HepG2 (cell line): ENCODE data around the gene SBNO2. TPM values are rescaled to one million over a fixed set of nuclear protein-coding genes. Genes with fewer than 3 reads are reported as not detected.

ENCODE experiments used
- AGO2 ChIP-seq: fragments of 200-400 bp; formaldehyde crosslinking; optimal IDR thresholded peaks from 2 replicates; pipeline ENCODE3; 2017; ENCODE audit warnings: mild to moderate bottlenecking, low read depth, low read length, moderate library complexity
- ARNTL ChIP-seq: sonication (generic); formaldehyde crosslinking; IDR thresholded peaks from 2 replicates; pipeline ENCODE4 v1.4.0; 2020; ENCODE audit warnings: mild to moderate bottlenecking, missing genetic modification reagents
- HIVEP1 ChIP-seq: sonication (generic); formaldehyde crosslinking; IDR thresholded peaks from 2 replicates; pipeline ENCODE4 v1.4.0; 2020; ENCODE audit warnings: mild to moderate bottlenecking, missing genetic modification reagents
- HNF1B ChIP-seq: sonication (generic); formaldehyde crosslinking; IDR thresholded peaks from 2 replicates; pipeline ENCODE4 v1.5.1; 2020; ENCODE audit warnings: mild to moderate bottlenecking, moderate library complexity, missing genetic modification reagents
- HOXA3 ChIP-seq: sonication (generic); formaldehyde crosslinking; IDR thresholded peaks from 2 replicates; pipeline ENCODE4 v1.5.0; 2020; ENCODE audit warnings: missing genetic modification reagents
- PPARG ChIP-seq: conservative IDR thresholded peaks from 2 replicates; pipeline ENCODE4 v1.6.1; 2016; ENCODE audit warnings: missing biosample characterization, missing genetic modification reagents
- PTBP1 ChIP-seq: fragments of 200-400 bp; formaldehyde crosslinking; IDR thresholded peaks from 2 replicates; pipeline ENCODE4 v1.6.1; 2018; ENCODE audit warnings: low read length, low read depth; ENCODE audit not compliant: poor library complexity, severe bottlenecking
- SOX6 ChIP-seq, 2 experiments: fragments of 450-650 bp in 1 of 2; sonication (generic) in 1 of 2; formaldehyde crosslinking in 1 of 2; IDR thresholded peaks; 2 replicates each; pipeline versions ENCODE4 v1.4.0 to v1.6.1; 2017 to 2020; ENCODE audit warnings: antibody characterized with exemption in 1 of 2, mild to moderate bottlenecking in 1 of 2, missing genetic modification reagents in 1 of 2
- ZNF503 ChIP-seq: sonication (generic); formaldehyde crosslinking; IDR thresholded peaks from 2 replicates; pipeline ENCODE4 v1.4.0; 2020; ENCODE audit warnings: missing genetic modification reagents
- ZNF660 ChIP-seq: sonication (generic); formaldehyde crosslinking; IDR thresholded peaks from 2 replicates; pipeline ENCODE4 v1.5.1; 2020; ENCODE audit warnings: mild to moderate bottlenecking, low read depth, missing genetic modification reagents, borderline replicate concordance
- ZNF878 ChIP-seq: sonication (generic); formaldehyde crosslinking; IDR thresholded peaks from 2 replicates; pipeline ENCODE4 v1.8.1; 2023; ENCODE audit warnings: mild to moderate bottlenecking, missing genetic modification reagents, moderate library complexity
- ZSCAN21 ChIP-seq: sonication (generic); formaldehyde crosslinking; IDR thresholded peaks from 2 replicates; pipeline ENCODE4 v1.8.0; 2022; ENCODE audit warnings: mild to moderate bottlenecking, missing genetic modification reagents, moderate library complexity, borderline replicate concordance
- polyA plus RNA-seq, 8 experiments: library from polyadenylated mRNA; depleted of rRNA in 3 of 8; stranded (reverse) in 7 of 8; unstranded in 1 of 8; fragments of >200 nt; fragmentation: Illumina TruSeq in 4 of 8; extraction: Trizol in 4 of 8; gene quantifications; 2 replicates each; pipeline versions ENCODE4 v1.2.1 to v1.2.3, GENCODE V29; 2011 to 2016; ENCODE audit warnings: low read depth in 4 of 8, missing spikeins in 1 of 8, mixed read lengths in 1 of 8; ENCODE audit not compliant: insufficient read depth in 1 of 8
- total RNA-seq, 5 experiments: library from RNA; depleted of rRNA; stranded (reverse); fragments of >200 nt; fragmentation: Illumina TruSeq; extraction: Trizol; gene quantifications; 2 replicates each; pipeline ENCODE4 v1.2.3, GENCODE V29; 2016; ENCODE audit warnings: low read depth in 1 of 5
- TF ChIP-seq, protein P1 (sequence below): sonication (generic); formaldehyde crosslinking; IDR thresholded peaks from 2 replicates; pipeline ENCODE4 v1.8.0; 2022; ENCODE audit warnings: low read depth, missing genetic modification reagents
- TF ChIP-seq, protein P2 (sequence below): sonication (generic); formaldehyde crosslinking; IDR thresholded peaks from 2 replicates; pipeline ENCODE4 v1.8.1; 2023; ENCODE audit warnings: mild to moderate bottlenecking, inconsistent platforms, moderate library complexity, missing genetic modification reagents, borderline replicate concordance
- TF ChIP-seq, protein P3 (sequence below): IDR thresholded peaks from 2 replicates; pipeline ENCODE4 v1.6.1; 2016; ENCODE audit warnings: missing biosample characterization, missing genetic modification reagents, low read depth
- TF ChIP-seq, protein P4 (sequence below): sonication (generic); formaldehyde crosslinking; IDR thresholded peaks from 2 replicates; pipeline ENCODE4 v1.5.1; 2020; ENCODE audit warnings: missing genetic modification reagents, mild to moderate bottlenecking, borderline replicate concordance

Gene SBNO2
- total and polyA plus RNA-seq, 2 of the 13 experiments (the other 11 are each of a cell fraction or from before 2014, with no cell fraction given): 8.6 to 10.4 TPM

DNA sequence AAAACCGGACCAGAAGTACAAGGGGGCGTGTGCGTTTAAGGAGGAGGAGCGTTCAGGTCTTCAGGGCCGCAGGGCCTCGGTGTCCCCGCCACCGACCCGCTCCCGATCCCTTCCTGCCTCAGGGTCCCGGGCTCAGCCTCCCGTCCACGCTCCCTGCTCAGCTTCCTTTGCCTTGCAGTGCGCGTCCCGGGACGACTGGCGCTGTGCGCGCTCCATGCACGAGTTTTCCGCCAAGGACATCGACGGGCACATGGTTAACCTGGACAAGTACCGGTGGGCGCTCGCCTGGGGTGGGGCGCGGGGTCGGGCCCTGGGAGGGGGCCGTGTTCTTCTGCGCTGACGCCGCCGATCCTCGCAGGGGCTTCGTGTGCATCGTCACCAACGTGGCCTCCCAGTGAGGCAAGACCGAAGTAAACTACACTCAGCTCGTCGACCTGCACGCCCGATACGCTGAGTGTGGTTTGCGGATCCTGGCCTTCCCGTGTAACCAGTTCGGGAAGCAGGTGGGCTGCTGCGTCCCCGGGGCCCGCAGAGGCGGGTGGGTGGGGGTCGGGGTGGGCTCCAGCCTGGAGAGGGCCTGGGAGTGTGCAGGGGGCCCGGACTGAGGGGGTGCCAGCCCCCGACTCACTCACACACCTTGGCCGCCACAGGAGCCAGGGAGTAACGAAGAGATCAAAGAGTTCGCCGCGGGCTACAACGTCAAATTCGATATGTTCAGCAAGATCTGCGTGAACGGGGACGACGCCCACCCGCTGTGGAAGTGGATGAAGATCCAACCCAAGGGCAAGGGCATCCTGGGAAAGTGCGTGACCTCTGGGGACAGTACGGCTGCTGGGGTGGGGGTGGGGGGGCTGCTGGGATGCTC is 68.8 kb downstream of the SBNO2 start (continued):
- no peak for TF ChIP-seq SOX6 (IDR thresholded peaks at IDR 0.05)
- TF ChIP-seq SOX6 (CRISPR knock-in tag; IDR thresholded peaks at IDR 0.05): no peak
- TF ChIP-seq PPARG (CRISPR knock-in tag): no peak
- 0 out of 2 replicates have a peak, but pooled peaks have one; percentile 34 for TF ChIP-seq HIVEP1 (CRISPR knock-in tag)
- TF ChIP-seq, protein P1, sequence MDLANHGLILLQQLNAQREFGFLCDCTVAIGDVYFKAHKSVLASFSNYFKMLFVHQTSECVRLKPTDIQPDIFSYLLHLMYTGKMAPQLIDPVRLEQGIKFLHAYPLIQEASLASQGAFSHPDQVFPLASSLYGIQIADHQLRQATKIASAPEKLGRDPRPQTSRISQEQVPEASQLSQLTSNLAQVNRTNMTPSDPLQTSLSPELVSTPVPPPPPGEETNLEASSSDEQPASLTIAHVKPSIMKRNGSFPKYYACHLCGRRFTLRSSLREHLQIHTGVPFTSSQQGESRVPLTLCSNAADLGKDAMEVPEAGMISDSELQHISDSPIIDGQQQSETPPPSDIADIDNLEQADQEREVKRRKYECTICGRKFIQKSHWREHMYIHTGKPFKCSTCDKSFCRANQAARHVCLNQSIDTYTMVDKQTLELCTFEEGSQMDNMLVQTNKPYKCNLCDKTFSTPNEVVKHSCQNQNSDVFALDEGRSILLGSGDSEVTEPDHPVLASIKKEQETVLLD (CRISPR knock-in tag): no peak
- TF ChIP-seq ZNF503: no peak
- 0 out of 2 replicates have a peak, but pooled peaks have one; percentile 7 for TF ChIP-seq ZSCAN21 (CRISPR knock-in tag)
- TF ChIP-seq HOXA3 (CRISPR knock-in tag): peak; percentile 42; the same call in 1 of the 2 replicates
- TF ChIP-seq, protein P2, sequence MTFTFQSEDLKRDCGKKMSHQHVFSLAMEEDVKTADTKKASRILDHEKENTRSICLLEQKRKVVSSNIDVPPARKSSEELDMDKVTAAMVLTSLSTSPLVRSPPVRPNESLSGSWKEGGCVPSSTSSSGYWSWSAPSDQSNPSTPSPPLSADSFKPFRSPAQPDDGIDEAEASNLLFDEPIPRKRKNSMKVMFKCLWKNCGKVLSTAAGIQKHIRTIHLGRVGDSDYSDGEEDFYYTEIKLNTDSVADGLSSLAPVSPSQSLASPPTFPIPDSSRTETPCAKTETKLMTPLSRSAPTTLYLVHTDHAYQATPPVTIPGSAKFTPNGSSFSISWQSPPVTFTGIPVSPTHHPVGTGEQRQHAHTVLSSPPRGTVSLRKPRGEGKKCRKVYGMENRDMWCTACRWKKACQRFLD (CRISPR knock-in tag): no peak
- TF ChIP-seq HNF1B (CRISPR knock-in tag): no peak
- TF ChIP-seq, protein P3, sequence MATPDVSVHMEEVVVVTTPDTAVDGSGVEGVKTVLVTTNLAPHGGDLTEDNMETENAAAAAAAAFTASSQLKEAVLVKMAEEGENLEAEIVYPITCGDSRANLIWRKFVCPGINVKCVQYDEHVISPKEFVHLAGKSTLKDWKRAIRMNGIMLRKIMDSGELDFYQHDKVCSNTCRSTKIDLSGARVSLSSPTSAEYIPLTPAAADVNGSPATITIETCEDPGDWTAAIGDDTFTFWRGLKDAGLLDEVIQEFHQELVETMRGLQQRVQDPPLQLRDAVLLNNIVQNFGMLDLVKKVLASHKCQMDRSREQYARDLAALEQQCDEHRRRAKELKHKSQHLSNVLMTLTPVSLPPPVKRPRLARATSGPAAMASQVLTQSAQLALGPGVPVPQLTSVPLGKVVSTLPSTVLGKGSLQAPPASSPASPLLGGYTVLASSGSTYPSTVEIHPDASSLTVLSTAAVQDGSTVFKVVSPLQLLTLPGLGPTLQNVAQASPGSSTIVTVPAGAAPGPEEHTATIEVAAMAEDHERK (CRISPR knock-in tag): no peak
- TF ChIP-seq, protein P4, sequence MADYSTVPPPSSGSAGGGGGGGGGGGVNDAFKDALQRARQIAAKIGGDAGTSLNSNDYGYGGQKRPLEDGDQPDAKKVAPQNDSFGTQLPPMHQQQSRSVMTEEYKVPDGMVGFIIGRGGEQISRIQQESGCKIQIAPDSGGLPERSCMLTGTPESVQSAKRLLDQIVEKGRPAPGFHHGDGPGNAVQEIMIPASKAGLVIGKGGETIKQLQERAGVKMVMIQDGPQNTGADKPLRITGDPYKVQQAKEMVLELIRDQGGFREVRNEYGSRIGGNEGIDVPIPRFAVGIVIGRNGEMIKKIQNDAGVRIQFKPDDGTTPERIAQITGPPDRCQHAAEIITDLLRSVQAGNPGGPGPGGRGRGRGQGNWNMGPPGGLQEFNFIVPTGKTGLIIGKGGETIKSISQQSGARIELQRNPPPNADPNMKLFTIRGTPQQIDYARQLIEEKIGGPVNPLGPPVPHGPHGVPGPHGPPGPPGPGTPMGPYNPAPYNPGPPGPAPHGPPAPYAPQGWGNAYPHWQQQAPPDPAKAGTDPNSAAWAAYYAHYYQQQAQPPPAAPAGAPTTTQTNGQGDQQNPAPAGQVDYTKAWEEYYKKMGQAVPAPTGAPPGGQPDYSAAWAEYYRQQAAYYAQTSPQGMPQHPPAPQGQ (CRISPR knock-in tag): no peak
- no peak for TF ChIP-seq ZNF660 (CRISPR knock-in tag)
- TF ChIP-seq PTBP1: no peak
- no peak for TF ChIP-seq ARNTL (CRISPR knock-in tag)
- peak; percentile 84 for TF ChIP-seq AGO2
- no peak for TF ChIP-seq ZNF878 (CRISPR knock-in tag)
